ENCODE results near the gene MAP2K7. TPM values are rescaled to one million over a fixed set of nuclear protein-coding genes. Genes with fewer than 3 reads are reported as not detected.

Gene MAP2K7
- total and polyA plus RNA-seq, 2 of the 4 experiments (the other 2 are of a cell fraction), result 4.1 to 15.6 TPM

- H2AK5ac ChIP-seq (ENCODE audit: low read depth, low read length), result 0 out of 2 replicates have a peak overlapping the region, but pooled peaks have one; percentile 70
- no peak overlapping the region for H3K18ac ChIP-seq (ENCODE audit: low read depth, low read length)
- peak; percentile 8 for ATAC-seq (ENCODE audit: low read depth)
- H3K4me1 ChIP-seq (ENCODE audit: control insufficient read depth, insufficient read depth, low read length), result peaks cover 21% of the 10 kb centered on the region
- H2BK120ac ChIP-seq (ENCODE audit: low read depth, low read length), result no peak overlapping the region
- peaks cover 9% of the 10 kb centered on the region for H3K9me1 ChIP-seq (ENCODE audit: insufficient read depth, low read length)
- peaks cover 0 to 19% of the 10 kb centered on the region in 2 experiments; a peak in 2 of 4 replicates for H3K79me1 ChIP-seq (ENCODE audit: low read depth in 1 of 2, low read length in 2 of 2)
- H2BK20ac ChIP-seq (ENCODE audit: low read depth, low read length), result no peak overlapping the region
- no peaks in the 10 kb centered on the region for H3K9me3 ChIP-seq (ENCODE audit: control insufficient read depth, insufficient read depth, low read length)
- dilution Hi-C loops (cut with HindIII; ENCODE audit: low sequenced_read_pairs, unreplicated experiment), result no loop called here
- 0 out of 2 replicates have a peak overlapping the region, but pooled peaks have one; percentile 75 for H3K4ac ChIP-seq (ENCODE audit: low read depth, low read length)
- peaks cover 11% of the 10 kb centered on the region for H3K27me3 ChIP-seq (ENCODE audit: control insufficient read depth, insufficient read depth, low read length)
- no peak overlapping the region for H3K4me3 ChIP-seq (ENCODE audit: insufficient read depth, low read depth, low read length)
- no peak overlapping the region for H2BK15ac ChIP-seq (ENCODE audit: low read depth, low read length)
- H3K27ac ChIP-seq (ENCODE audit: insufficient read depth, low read length), result no peak overlapping the region; the same call in 1 of the 2 replicates
- H3K9ac ChIP-seq (ENCODE audit: low read depth, low read length), result no peak overlapping the region
- no peak overlapping the region for H3K14ac ChIP-seq (replicated peaks; ENCODE audit: low read depth, low read length)
- ChIA-PET CTCF (interaction anchor here (2.4 kb wide), 1 partner anchor 12 kb away, joined by 10 read pairs; no protein-coding TSS in a partner anchor), POLR2A (ENCODE audit: unreplicated experiment) (no interaction called here)
- H3K56ac ChIP-seq (ENCODE audit: extremely low read depth, insufficient read depth, low read length), result no peak overlapping the region
- 11% methylated on average over 51 of the region's 71 CpGs; no CpG with 5 or more reads in 1 of the 2 experiments for WGBS, 2 experiments (ENCODE audit: extremely low coverage in 2 of 2, insufficient read length in 1 of 2)
- TF ChIP-seq MAZ (IDR thresholded peaks at IDR 0.05; ENCODE audit: borderline replicate concordance, low read depth, low read length), result peak; percentile 25; the same call in 1 of the 2 replicates
- TF ChIP-seq SMC3 (IDR thresholded peaks at IDR 0.05; ENCODE audit: low read depth, low read length), result no peak
- no peak for TF ChIP-seq NFE2L2 (IDR thresholded peaks at IDR 0.05; ENCODE audit: low read depth, low read length)
- TF ChIP-seq BHLHE40 (IDR thresholded peaks at IDR 0.05; ENCODE audit: low read depth, low read length), result no peak
- TF ChIP-seq CTCF (conservative IDR thresholded peaks at IDR 0.05; ENCODE audit: low read depth, low read length), result peak; percentile 53
- no peak for TF ChIP-seq CHD1 (IDR thresholded peaks at IDR 0.05; ENCODE audit: low read depth, low read length)
- no peak for TF ChIP-seq POLR2A (IDR thresholded peaks at IDR 0.05; ENCODE audit: low read depth, low read length)
- no peak for TF ChIP-seq MAFK (IDR thresholded peaks at IDR 0.05; ENCODE audit: low read depth, low read length)
- no peak for TF ChIP-seq USF2 (IDR thresholded peaks at IDR 0.05; ENCODE audit: low read depth, low read length)
- TF ChIP-seq CEBPB (IDR thresholded peaks at IDR 0.05; ENCODE audit: low read depth, low read length), result no peak
- TF ChIP-seq RAD21 (IDR thresholded peaks at IDR 0.05; ENCODE audit: low read length), result peak; percentile 55
- no peak for TF ChIP-seq FOS (IDR thresholded peaks at IDR 0.05; ENCODE audit: low read depth, low read length)
- peak; percentile 45 for DNase-seq
- no TSS peak for BruUV-seq (replicated peaks)
- peak overlapping the region; percentile 44 for H3K4me2 ChIP-seq (ENCODE audit: low read depth, low read length)
- no peak overlapping the region; the same call in 1 of the 2 replicates for H4K5ac ChIP-seq (ENCODE audit: low read depth, low read length)
- peak overlapping the region; percentile 47; the same call in 1 of the 2 replicates for H4K91ac ChIP-seq (ENCODE audit: insufficient read depth, low read depth, low read length)
- H4K20me1 ChIP-seq (ENCODE audit: insufficient read depth, low read length), result peaks cover 11% of the 10 kb centered on the region
- peak overlapping the region; percentile 61 to 67; a peak in 1 of 4 replicates for H4K8ac ChIP-seq (ENCODE audit: low read depth in 2 of 2, low read length in 2 of 2)
- peak overlapping the region; percentile 82 for H2AK9ac ChIP-seq (replicated peaks; ENCODE audit: low read depth, low read length, poor library complexity)
- peak overlapping the region; percentile 90 for H2AFZ ChIP-seq (replicated peaks; ENCODE audit: low read length, poor library complexity)
- no peak overlapping the region for H2BK5ac ChIP-seq (ENCODE audit: low read depth, low read length, poor library complexity, severe bottlenecking)
- intact Hi-C loops (cut with micrococcal nuclease), result no loop called here
- H3K36me3 ChIP-seq (ENCODE audit: control insufficient read depth, insufficient read depth, low read length), result peaks cover 9% of the 10 kb centered on the region; the same call in 1 of the 2 replicates
- H3K23ac ChIP-seq (ENCODE audit: low read depth, low read length), result 0 out of 2 replicates have a peak overlapping the region, but pooled peaks have one; percentile 2
- in situ Hi-C loops (cut with MboI; ENCODE audit: low sequenced_read_pairs), result no loop called here
Measured at GRCh38 chr19:7917267-7918061, 13.8 kb downstream of the MAP2K7 start.
